Lower leg skin (tissue), 3 donors: Measurements from ENCODE around the gene HSPG2.

Experiments used
- POLR2A ChIP-seq, 2 donors: fragments of 450-650 bp; IDR thresholded peaks; one replicate each; pipeline ENCODE4 v1.6.1; 2016 to 2017; ENCODE audit warnings: antibody characterized with exemption in 2 of 2, mild to moderate bottlenecking in 1 of 2, moderate library complexity in 1 of 2
- TF ChIP-seq, protein P1 (sequence below), 3 donors: fragments of 450-650 bp; IDR thresholded peaks; one replicate each; pipeline ENCODE4 v1.5.1; 2016; ENCODE audit warnings: antibody characterized with exemption in 3 of 3, mild to moderate bottlenecking in 3 of 3, moderate library complexity in 2 of 3

GRCh38 chr1:21955058-21955457 is 17.9 kb upstream of the HSPG2 start:
- TF ChIP-seq, protein P1, sequence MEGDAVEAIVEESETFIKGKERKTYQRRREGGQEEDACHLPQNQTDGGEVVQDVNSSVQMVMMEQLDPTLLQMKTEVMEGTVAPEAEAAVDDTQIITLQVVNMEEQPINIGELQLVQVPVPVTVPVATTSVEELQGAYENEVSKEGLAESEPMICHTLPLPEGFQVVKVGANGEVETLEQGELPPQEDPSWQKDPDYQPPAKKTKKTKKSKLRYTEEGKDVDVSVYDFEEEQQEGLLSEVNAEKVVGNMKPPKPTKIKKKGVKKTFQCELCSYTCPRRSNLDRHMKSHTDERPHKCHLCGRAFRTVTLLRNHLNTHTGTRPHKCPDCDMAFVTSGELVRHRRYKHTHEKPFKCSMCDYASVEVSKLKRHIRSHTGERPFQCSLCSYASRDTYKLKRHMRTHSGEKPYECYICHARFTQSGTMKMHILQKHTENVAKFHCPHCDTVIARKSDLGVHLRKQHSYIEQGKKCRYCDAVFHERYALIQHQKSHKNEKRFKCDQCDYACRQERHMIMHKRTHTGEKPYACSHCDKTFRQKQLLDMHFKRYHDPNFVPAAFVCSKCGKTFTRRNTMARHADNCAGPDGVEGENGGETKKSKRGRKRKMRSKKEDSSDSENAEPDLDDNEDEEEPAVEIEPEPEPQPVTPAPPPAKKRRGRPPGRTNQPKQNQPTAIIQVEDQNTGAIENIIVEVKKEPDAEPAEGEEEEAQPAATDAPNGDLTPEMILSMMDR (IDR thresholded peaks at IDR 0.05) = no peak
- no peak for TF ChIP-seq POLR2A (IDR thresholded peaks at IDR 0.05)
